Osteoblast (primary cell): Measurements from ENCODE around the gene MAPK10. TPM values are rescaled to one million over a fixed set of nuclear protein-coding genes. Genes with fewer than 3 reads are reported as not detected.

Source experiments
- DNase-seq: peaks from one replicate; pipeline ENCODE4 v3.0.0; 2011; ENCODE audit warnings: low spot score, mixed read lengths; ENCODE audit not compliant: insufficient read length; ENCODE audit errors: missing footprints
- H2AFZ ChIP-seq: 2 replicates; pipeline ENCODE4 v1.6.0; 2011; ENCODE audit warnings: mild to moderate bottlenecking, low read length
- H3K27ac ChIP-seq: 2 replicates; pipeline ENCODE4 v1.5.1; 2011; ENCODE audit warnings: mild to moderate bottlenecking, low read depth, low read length, moderate library complexity
- H3K27me3 ChIP-seq: 2 replicates; pipeline ENCODE4 v1.6.0; 2012; ENCODE audit warnings: mild to moderate bottlenecking, control low read depth, inconsistent platforms, low read length, moderate library complexity; ENCODE audit not compliant: insufficient read depth
- H3K36me3 ChIP-seq: 2 replicates; pipeline ENCODE4 v1.5.1; 2011; ENCODE audit warnings: mild to moderate bottlenecking, low read length, control low read depth, moderate library complexity; ENCODE audit not compliant: insufficient read depth
- H3K4me1 ChIP-seq: 2 replicates; pipeline ENCODE4 v1.5.1; 2011; ENCODE audit warnings: mild to moderate bottlenecking, low read length, control low read depth, moderate library complexity; ENCODE audit not compliant: insufficient read depth
- H3K4me2 ChIP-seq: 2 replicates; pipeline ENCODE4 v1.6.0; 2011; ENCODE audit warnings: mild to moderate bottlenecking, low read length; ENCODE audit not compliant: insufficient read depth
- H3K4me3 ChIP-seq: fragments of 200-600 bp; sonication (generic); 3 replicates; pipeline ENCODE4 v1.5.1; 2012; ENCODE audit warnings: mild to moderate bottlenecking, low read length, inconsistent platforms; ENCODE audit not compliant: insufficient read depth
- H3K79me2 ChIP-seq: 2 replicates; pipeline ENCODE4 v1.6.0; 2012; ENCODE audit warnings: mild to moderate bottlenecking, low read length, control low read depth, inconsistent platforms; ENCODE audit not compliant: insufficient read depth
- H3K9me3 ChIP-seq: 2 replicates; pipeline ENCODE4 v1.5.1; 2011; ENCODE audit warnings: low read depth, low read length, control low read depth
- H4K20me1 ChIP-seq: 2 replicates; pipeline ENCODE4 v1.6.0; 2012; ENCODE audit warnings: mild to moderate bottlenecking, low read length, control low read depth; ENCODE audit not compliant: insufficient read depth
- total RNA-seq: library from RNA; depleted of rRNA; stranded (reverse); fragments of >200 nt; gene quantifications from 2 replicates; pipeline ENCODE4 v1.2.3, GENCODE V29; 2012
- TF ChIP-seq, protein P1 (sequence below): IDR thresholded peaks from 2 replicates; pipeline ENCODE4 v1.5.1; 2011; ENCODE audit warnings: mild to moderate bottlenecking, low read depth, low read length, moderate library complexity; ENCODE audit errors: extremely low read depth

MAPK10 gene
- total RNA-seq, 1 donor = 13.0 TPM

DNA sequence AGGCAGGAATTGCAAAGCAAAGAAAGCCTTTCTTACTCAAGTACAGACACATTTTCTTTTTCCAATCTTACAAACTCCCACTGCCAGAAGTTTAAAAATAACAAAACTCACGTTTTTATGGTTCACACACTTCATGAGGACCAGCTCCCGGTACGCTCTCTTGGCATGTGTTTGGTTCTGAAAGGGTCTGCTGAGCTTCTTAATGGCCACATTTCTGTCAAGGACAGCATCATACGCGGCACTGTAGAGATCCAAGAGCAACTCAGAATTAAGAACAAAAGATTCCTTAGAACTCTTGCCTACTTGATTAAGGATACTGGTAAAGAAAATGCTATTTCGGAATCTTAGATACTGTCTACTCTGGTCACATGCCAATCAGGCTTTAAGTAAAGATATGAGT lies 252.7 kb downstream of the MAPK10 start:
- TF ChIP-seq, protein P1, sequence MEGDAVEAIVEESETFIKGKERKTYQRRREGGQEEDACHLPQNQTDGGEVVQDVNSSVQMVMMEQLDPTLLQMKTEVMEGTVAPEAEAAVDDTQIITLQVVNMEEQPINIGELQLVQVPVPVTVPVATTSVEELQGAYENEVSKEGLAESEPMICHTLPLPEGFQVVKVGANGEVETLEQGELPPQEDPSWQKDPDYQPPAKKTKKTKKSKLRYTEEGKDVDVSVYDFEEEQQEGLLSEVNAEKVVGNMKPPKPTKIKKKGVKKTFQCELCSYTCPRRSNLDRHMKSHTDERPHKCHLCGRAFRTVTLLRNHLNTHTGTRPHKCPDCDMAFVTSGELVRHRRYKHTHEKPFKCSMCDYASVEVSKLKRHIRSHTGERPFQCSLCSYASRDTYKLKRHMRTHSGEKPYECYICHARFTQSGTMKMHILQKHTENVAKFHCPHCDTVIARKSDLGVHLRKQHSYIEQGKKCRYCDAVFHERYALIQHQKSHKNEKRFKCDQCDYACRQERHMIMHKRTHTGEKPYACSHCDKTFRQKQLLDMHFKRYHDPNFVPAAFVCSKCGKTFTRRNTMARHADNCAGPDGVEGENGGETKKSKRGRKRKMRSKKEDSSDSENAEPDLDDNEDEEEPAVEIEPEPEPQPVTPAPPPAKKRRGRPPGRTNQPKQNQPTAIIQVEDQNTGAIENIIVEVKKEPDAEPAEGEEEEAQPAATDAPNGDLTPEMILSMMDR = no peak
- H3K4me2 ChIP-seq = no peak overlapping the region
- H2AFZ ChIP-seq = peak overlapping the region; percentile 67

DNA sequence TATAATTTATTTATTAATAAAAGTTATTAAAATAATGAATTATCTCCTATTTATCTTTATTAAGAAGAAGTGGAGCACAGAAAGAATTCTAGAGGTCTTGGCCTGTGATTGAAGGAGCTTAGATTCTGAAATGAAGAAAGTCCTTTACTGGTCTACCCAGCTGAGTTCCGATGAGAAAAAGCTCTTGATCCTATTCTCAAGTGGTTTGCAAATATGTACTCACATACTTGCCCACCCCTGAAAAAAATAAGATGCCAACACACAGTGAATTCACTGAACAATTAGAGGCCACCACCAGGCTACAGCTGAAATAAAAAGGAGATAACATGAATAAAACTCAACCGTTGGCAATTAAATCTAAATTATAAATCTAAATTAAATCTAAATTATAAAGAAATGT lies 253.4 kb downstream of the MAPK10 start:
- Histone ChIP-seq H3K9me3 (no peaks in the 10 kb centered on the region), H3K4me3 (no peak overlapping the region), H3K36me3 (no peaks in the 10 kb centered on the region), H3K4me1 (peaks cover 17% of the 10 kb centered on the region), H3K4me2 (no peak overlapping the region), H3K27ac (no peak overlapping the region), H4K20me1 (no peaks in the 10 kb centered on the region), H3K27me3 (no peaks in the 10 kb centered on the region), H2AFZ (no peak overlapping the region), H3K79me2 (no peaks in the 10 kb centered on the region)
- TF ChIP-seq, protein P1 = no peak
- no peak for DNase-seq

More for the DNA sequence above, 252.7 kb downstream of the MAPK10 start:
- Histone ChIP-seq H3K36me3 (no peaks in the 10 kb centered on the region), H3K27ac (no peak overlapping the region), H3K79me2 (no peaks in the 10 kb centered on the region), H3K9me3 (no peaks in the 10 kb centered on the region), H4K20me1 (no peaks in the 10 kb centered on the region), H3K4me3 (no peak overlapping the region), H3K4me1 (peaks cover 17% of the 10 kb centered on the region), H3K27me3 (no peaks in the 10 kb centered on the region)
- no peak for DNase-seq

DNA sequence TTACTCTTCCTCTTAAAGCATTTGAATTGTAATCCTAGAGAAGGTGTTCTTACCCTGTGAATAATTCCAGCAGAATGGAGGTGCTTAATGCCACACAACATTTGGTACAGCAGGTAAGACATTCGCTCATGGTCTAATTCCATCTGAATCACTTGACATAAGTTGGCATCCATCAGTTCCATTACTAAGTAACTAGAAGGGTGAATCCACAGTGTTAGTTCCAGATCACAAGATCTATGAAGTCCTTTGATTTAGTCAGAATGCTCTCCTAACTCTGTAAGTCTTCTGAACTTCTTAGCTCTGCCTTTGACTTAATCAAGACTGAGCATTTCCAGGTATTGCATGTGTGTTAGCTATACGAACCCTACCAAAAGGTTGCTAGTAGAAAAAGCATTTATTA lies 258.0 kb downstream of the MAPK10 start:
- H3K4me2 ChIP-seq = no peak overlapping the region
- H3K9me3 ChIP-seq = no peaks in the 10 kb centered on the region
- H2AFZ ChIP-seq = no peak overlapping the region
- H4K20me1 ChIP-seq = no peaks in the 10 kb centered on the region
- H3K36me3 ChIP-seq = no peaks in the 10 kb centered on the region
- DNase-seq = no peak
- H3K27me3 ChIP-seq = no peaks in the 10 kb centered on the region
- peaks cover 3% of the 10 kb centered on the region for H3K4me1 ChIP-seq
- no peak overlapping the region for H3K27ac ChIP-seq
- H3K79me2 ChIP-seq = no peaks in the 10 kb centered on the region
- TF ChIP-seq, protein P1 = no peak
- H3K4me3 ChIP-seq = no peak overlapping the region

DNA sequence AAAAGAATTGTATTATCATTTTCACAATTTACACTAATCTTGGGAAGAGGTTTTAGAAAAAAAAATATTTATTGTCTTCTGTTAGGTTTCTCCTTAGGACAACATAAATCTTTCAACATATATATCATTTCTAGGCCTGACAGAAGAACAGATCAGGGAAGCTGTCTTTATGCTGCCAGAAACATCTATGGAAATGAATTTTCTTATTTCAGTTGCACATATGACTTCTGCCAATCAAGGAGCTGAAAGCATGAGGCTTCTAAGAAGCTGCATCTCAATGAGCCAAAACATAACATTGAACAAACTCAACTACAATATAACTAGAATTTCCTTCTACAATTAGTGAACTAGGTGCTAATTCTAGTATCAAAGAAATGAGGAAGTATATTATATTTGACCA lies 258.4 kb downstream of the MAPK10 start:
- Histone ChIP-seq H3K79me2 (no peaks in the 10 kb centered on the region), H3K9me3 (no peaks in the 10 kb centered on the region), H3K27me3 (no peaks in the 10 kb centered on the region), H3K27ac (no peak overlapping the region), H3K4me1 (no peaks in the 10 kb centered on the region), H2AFZ (no peak overlapping the region), H3K4me3 (no peak overlapping the region), H3K36me3 (no peaks in the 10 kb centered on the region), H3K4me2 (no peak overlapping the region), H4K20me1 (no peaks in the 10 kb centered on the region)
- TF ChIP-seq, protein P1 = no peak
- no peak for DNase-seq
